SK-N-SH treated with all-trans-retinoic acid at 6 μM for 48 hours (cell line): ENCODE results near the gene OSTM1.

Source experiments
- ARNTL ChIP-seq: fragments of 450-650 bp; formaldehyde crosslinking; IDR thresholded peaks from 2 replicates; pipeline ENCODE4 v1.5.0; 2020; ENCODE audit warnings: low read depth, mild to moderate bottlenecking, moderate library complexity, borderline replicate concordance
- ZNF565 ChIP-seq: fragments of 450-650 bp; formaldehyde crosslinking; conservative IDR thresholded peaks from 2 replicates; pipeline ENCODE4 v1.5.0; 2020; ENCODE audit warnings: low read depth, mild to moderate bottlenecking, moderate library complexity
- TF ChIP-seq, protein P1 (sequence below): fragments of 250-450 bp; sonication (Bioruptor Pico); IDR thresholded peaks from 2 replicates; pipeline ENCODE4 v1.8.0; 2020; ENCODE audit warnings: mild to moderate bottlenecking, moderate library complexity, borderline replicate concordance

DNA sequence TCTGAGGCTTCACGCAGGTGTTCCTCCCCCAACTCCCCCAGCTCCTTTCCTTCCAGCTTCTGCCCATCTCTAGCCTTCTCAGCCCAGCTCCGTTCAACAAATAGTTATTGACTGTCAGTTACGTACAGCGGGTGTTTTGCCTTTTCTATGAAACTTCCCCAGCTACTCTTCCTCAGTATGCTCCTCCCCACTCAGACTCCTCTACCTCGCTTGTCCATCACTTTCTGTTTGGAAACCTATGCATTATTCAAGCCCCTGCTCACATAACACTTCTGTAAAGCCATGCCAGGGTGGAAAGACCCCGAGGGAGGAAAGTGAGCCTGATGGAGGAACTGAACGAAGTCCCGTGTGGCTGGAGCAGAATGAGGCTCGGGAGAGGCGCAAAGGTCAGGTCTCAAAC is 47.1 kb upstream of the OSTM1 start:
- TF ChIP-seq ZNF565 (CRISPR knock-in tag) = no peak
- TF ChIP-seq ARNTL (CRISPR knock-in tag) = no peak
- TF ChIP-seq, protein P1, sequence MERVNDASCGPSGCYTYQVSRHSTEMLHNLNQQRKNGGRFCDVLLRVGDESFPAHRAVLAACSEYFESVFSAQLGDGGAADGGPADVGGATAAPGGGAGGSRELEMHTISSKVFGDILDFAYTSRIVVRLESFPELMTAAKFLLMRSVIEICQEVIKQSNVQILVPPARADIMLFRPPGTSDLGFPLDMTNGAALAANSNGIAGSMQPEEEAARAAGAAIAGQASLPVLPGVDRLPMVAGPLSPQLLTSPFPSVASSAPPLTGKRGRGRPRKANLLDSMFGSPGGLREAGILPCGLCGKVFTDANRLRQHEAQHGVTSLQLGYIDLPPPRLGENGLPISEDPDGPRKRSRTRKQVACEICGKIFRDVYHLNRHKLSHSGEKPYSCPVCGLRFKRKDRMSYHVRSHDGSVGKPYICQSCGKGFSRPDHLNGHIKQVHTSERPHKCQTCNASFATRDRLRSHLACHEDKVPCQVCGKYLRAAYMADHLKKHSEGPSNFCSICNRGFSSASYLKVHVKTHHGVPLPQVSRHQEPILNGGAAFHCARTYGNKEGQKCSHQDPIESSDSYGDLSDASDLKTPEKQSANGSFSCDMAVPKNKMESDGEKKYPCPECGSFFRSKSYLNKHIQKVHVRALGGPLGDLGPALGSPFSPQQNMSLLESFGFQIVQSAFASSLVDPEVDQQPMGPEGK (CRISPR knock-in tag) = no peak
